ENCODE measurements around the gene SERTM2.
"Not testable (repeated sequence)": the region's sequence is repeated elsewhere in the genome, so short reads cannot be mapped to it uniquely, and the experiment has no call there.

Gene SERTM2

GRCh38 chrX:111511477-111511876, at the start of gene SERTM2:
Gene SERTM2 (plus strand): TSS chrX:111511645. CDS start chrX:111518858, 7,213 bp downstream.
- no peak for DNase-seq

- DNase-seq = no peak
These were observed 45.8 kb upstream of the SERTM2 start for GRCh38 chrX:111465669-111466068.

GRCh38 chrX:111467896-111468295, 43.5 kb upstream of the SERTM2 start:
- DNase-seq = no peak

GRCh38 chrX:111470681-111471403, 40.6 kb upstream of the SERTM2 start:
- no peak for DNase-seq

GRCh38 chrX:111481896-111482295, 29.5 kb upstream of the SERTM2 start:
- no peak for DNase-seq

GRCh38 chrX:111483135-111483534, 28.3 kb upstream of the SERTM2 start:
- DNase-seq = no peak

GRCh38 chrX:111483881-111484280, 27.6 kb upstream of the SERTM2 start:
- no peak for DNase-seq

- no peak for DNase-seq
These were observed 20.8 kb upstream of the SERTM2 start for GRCh38 chrX:111490688-111491087.

GRCh38 chrX:111492085-111492484, 19.4 kb upstream of the SERTM2 start:
- DNase-seq = no peak

GRCh38 chrX:111498538-111499103, 12.8 kb upstream of the SERTM2 start:
- no peak for DNase-seq

- no peak for DNase-seq
These were observed 7.9 kb upstream of the SERTM2 start for GRCh38 chrX:111503485-111503993.

- no peak for DNase-seq
These were observed 6.5 kb upstream of the SERTM2 start for GRCh38 chrX:111504941-111505340.

GRCh38 chrX:111505783-111506182, 5.7 kb upstream of the SERTM2 start:
- DNase-seq = no peak

- DNase-seq = no peak
These were observed 4.6 kb upstream of the SERTM2 start for GRCh38 chrX:111506826-111507225.

GRCh38 chrX:111507933-111508332, 3.5 kb upstream of the SERTM2 start:
- no peak for DNase-seq

GRCh38 chrX:111515298-111515697, 3.9 kb downstream of the SERTM2 start:
- no peak for DNase-seq

- no peak for DNase-seq
These were observed 7.2 kb downstream of the SERTM2 start for GRCh38 chrX:111518667-111519066.

GRCh38 chrX:111519215-111519614, 7.8 kb downstream of the SERTM2 start:
- no peak for DNase-seq

- DNase-seq = no peak
These were observed 9.1 kb downstream of the SERTM2 start for GRCh38 chrX:111520506-111520905.

GRCh38 chrX:111521169-111521568, 9.7 kb downstream of the SERTM2 start:
- no peak for DNase-seq

GRCh38 chrX:111543212-111543741, 31.8 kb downstream of the SERTM2 start:
- DNase-seq = no peak

GRCh38 chrX:111549235-111549634, 37.8 kb downstream of the SERTM2 start:
- not testable (repeated sequence) for DNase-seq

GRCh38 chrX:111555406-111555958, 44.0 kb downstream of the SERTM2 start:
- DNase-seq = no peak

- no peak for DNase-seq
These were observed 49.4 kb downstream of the SERTM2 start for GRCh38 chrX:111560801-111561200.
